Measurements from ENCODE around the gene DCTN5. TPM values are rescaled to one million over a fixed set of nuclear protein-coding genes. Genes with fewer than 3 reads are reported as not detected.

DCTN5 gene
- total and polyA plus RNA-seq, 2 experiments from 2014 or later = 41.9 to 47.6 TPM

DNA sequence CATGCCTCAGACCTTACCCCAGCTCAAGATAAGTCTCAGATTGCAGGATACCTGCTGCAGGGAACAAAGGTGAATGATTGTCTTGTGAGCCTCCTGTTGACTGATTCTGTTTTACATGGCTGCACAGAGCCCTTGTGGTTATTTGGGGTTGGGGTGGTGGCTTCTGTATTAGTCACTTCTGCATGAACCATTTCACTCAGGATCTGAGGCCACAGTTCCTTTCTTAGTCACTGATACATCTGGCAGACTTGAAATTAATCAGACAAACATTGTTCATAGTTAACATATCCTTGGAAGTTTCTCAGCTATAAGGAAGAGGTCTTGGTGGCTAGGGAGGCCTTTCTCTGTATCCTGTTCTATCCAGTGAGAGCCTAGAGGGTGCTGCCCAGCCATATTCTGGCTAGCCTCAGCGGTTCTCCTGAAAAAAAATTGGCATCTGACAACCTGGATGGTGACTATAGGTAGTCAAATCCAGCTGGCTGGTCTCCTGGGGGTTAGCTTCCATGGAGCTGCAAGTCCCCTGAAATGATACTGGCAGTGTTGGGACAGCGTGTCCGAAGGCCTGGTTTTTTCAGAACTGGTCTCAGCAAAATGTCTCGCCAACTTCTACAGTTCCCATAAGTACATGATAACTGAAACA is 29.0 kb downstream of the DCTN5 start:
- 73 to 74% methylated on average over 4 of the region's 4 CpGs for WGBS, 2 experiments (ENCODE audit: low coverage in 1 of 2, low lambda C conversion rate in 2 of 2, missing lambda C conversion rate in 2 of 2)

DNA sequence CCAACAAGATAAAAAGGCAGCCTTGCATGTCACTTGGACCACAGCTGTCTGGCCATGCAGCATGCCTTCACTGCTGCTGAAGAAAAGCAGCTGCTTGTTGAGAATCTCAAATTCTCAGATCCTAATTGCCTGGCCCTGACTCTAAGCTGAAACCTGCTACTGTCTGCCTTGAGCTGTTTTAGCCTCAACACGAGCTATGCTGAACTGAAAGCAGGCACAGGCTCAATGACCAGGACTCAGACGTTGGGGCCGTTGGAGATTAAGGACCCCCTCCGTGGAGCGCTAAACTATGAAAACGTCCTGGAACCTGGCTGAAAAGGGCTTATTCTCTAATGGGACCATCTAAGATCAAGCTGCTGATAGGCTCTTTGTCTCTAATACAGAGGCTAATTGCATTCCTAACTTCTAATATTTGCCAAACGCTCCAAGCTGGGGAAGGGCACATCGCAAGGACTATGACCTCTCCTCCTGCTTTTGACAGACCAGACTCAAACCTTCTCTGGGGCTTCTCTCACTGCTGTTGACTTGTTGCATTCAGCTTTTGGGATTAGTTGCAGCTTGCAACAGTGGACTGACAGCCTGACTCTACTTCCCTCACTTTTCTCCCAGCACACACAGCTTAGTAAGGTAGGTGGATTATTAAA is 32.8 kb downstream of the DCTN5 start:
- Histone ChIP-seq H3K27me3 (replicated peaks; ENCODE audit: insufficient read depth) (no peaks in the 10 kb centered on the region), H3K27ac (no peak overlapping the region), H3K4me3 (no peak overlapping the region), H3K9me3 (ENCODE audit: low read depth) (no peaks in the 10 kb centered on the region), H3K36me3 (ENCODE audit: low read depth) (peaks cover 7% of the 10 kb centered on the region; the same call in 1 of the 2 replicates), H3K79me2 (ENCODE audit: insufficient read depth) (peaks cover 15% of the 10 kb centered on the region), H3K9ac (no peak overlapping the region), H3F3A (ENCODE audit: insufficient read depth) (peaks cover 35% of the 10 kb centered on the region), H3K9me2 (ENCODE audit: insufficient read depth) (no peaks in the 10 kb centered on the region), H3K4me1 (ENCODE audit: insufficient read depth) (peaks cover 30% of the 10 kb centered on the region), H4K20me1 (ENCODE audit: insufficient read depth) (no peaks in the 10 kb centered on the region), H3K4me2 (ENCODE audit: unreplicated experiment) (no peak overlapping the region), H2AFZ (no peak overlapping the region)
- DNase-seq = no peak
- in situ Hi-C loops (cut with MboI) = no loop called here
- 90 to 91% methylated on average over 8 of the region's 8 CpGs for WGBS, 2 experiments (ENCODE audit: low coverage in 1 of 2, low lambda C conversion rate in 2 of 2, missing lambda C conversion rate in 2 of 2)
- TF ChIP-seq EZH2 (IDR thresholded peaks at IDR 0.05; ENCODE audit: insufficient read depth, poor library complexity, severe bottlenecking) (no peak), EZH2phosphoT487 (IDR thresholded peaks at IDR 0.05; ENCODE audit: insufficient read depth, low read depth) (no peak)

More for the DNA sequence above, 29.0 kb downstream of the DCTN5 start:
- Histone ChIP-seq H3K27ac (peak overlapping the region; percentile 78), H3K79me2 (ENCODE audit: insufficient read depth) (peaks cover 11% of the 10 kb centered on the region; the same call in 1 of the 2 replicates), H4K20me1 (ENCODE audit: insufficient read depth) (no peaks in the 10 kb centered on the region), H2AFZ (no peak overlapping the region), H3F3A (ENCODE audit: insufficient read depth) (peaks cover 39% of the 10 kb centered on the region), H3K9ac (peak overlapping the region; percentile 38; the same call in 1 of the 2 replicates), H3K9me2 (ENCODE audit: insufficient read depth) (no peaks in the 10 kb centered on the region), H3K4me3 (no peak overlapping the region), H3K27me3 (replicated peaks; ENCODE audit: insufficient read depth) (no peaks in the 10 kb centered on the region), H3K36me3 (ENCODE audit: low read depth) (peaks cover 30% of the 10 kb centered on the region; the same call in 1 of the 2 replicates), H3K4me1 (ENCODE audit: insufficient read depth) (peaks cover 16% of the 10 kb centered on the region), H3K9me3 (ENCODE audit: low read depth) (no peaks in the 10 kb centered on the region), H3K4me2 (ENCODE audit: unreplicated experiment) (peak overlapping the region; percentile 20)
- no peak for TF ChIP-seq EZH2phosphoT487 (IDR thresholded peaks at IDR 0.05; ENCODE audit: insufficient read depth, low read depth)
- TF ChIP-seq EZH2 (IDR thresholded peaks at IDR 0.05; ENCODE audit: insufficient read depth, poor library complexity, severe bottlenecking) = no peak
- DNase-seq = peak; percentile 93
- in situ Hi-C loops (cut with MboI) = no loop called here

DNA sequence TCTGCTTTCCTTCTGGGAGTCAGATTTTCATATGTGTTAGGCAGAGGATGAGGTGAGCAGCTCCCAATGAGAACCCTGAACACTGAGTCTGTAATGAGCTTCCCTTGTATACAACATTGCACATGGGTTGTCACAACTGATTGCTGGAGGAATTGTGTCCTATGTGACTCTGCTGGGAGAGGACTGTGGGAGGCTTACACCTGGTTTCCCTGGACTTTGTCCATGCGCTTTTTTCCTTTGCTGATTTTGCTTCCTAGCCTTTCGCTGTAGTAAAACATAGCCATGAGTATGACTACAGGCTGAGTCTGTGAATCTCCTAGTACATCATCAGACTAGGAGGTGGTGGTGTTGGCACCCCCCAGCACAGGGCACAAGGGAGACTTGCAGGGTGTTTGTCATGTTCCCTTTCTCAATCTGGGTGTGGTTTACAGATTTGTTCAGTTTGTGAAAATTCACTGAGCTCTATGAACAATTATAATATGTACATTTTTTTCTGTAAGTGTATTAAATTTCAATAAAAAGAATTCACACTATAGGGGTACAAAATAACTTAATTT is 35.7 kb downstream of the DCTN5 start:
- peaks cover 16% of the 10 kb centered on the region for H3F3A ChIP-seq (ENCODE audit: insufficient read depth)
- H3K27ac ChIP-seq = peak overlapping the region; percentile 39
- H3K4me1 ChIP-seq (ENCODE audit: insufficient read depth) = peaks cover 25% of the 10 kb centered on the region
- 0 out of 2 replicates have a peak overlapping the region, but pooled peaks have one; percentile 82 for H3K9ac ChIP-seq
- no peak overlapping the region for H3K4me3 ChIP-seq
- TF ChIP-seq EZH2 (IDR thresholded peaks at IDR 0.05; ENCODE audit: insufficient read depth, poor library complexity, severe bottlenecking) = no peak
- no peak for TF ChIP-seq EZH2phosphoT487 (IDR thresholded peaks at IDR 0.05; ENCODE audit: insufficient read depth, low read depth)
- no peaks in the 10 kb centered on the region for H4K20me1 ChIP-seq (ENCODE audit: insufficient read depth)
- no peak overlapping the region for H3K4me2 ChIP-seq (ENCODE audit: unreplicated experiment)
- peaks cover 4% of the 10 kb centered on the region; the same call in 1 of the 2 replicates for H3K36me3 ChIP-seq (ENCODE audit: low read depth)
- peak; percentile 75 for DNase-seq
- peaks cover 37% of the 10 kb centered on the region for H3K79me2 ChIP-seq (ENCODE audit: insufficient read depth)
- H3K9me2 ChIP-seq (ENCODE audit: insufficient read depth) = no peaks in the 10 kb centered on the region
- 62 to 69% methylated on average over 2 of the region's 2 CpGs for WGBS, 2 experiments (ENCODE audit: low coverage in 1 of 2, low lambda C conversion rate in 2 of 2, missing lambda C conversion rate in 2 of 2)
- in situ Hi-C loops (cut with MboI) = loop anchor here (25.0 kb wide), 1 partner anchor 835 kb away; no protein-coding TSS in a partner anchor
- H2AFZ ChIP-seq = no peak overlapping the region
- H3K9me3 ChIP-seq (ENCODE audit: low read depth) = no peaks in the 10 kb centered on the region
- no peaks in the 10 kb centered on the region for H3K27me3 ChIP-seq (replicated peaks; ENCODE audit: insufficient read depth)

DNA sequence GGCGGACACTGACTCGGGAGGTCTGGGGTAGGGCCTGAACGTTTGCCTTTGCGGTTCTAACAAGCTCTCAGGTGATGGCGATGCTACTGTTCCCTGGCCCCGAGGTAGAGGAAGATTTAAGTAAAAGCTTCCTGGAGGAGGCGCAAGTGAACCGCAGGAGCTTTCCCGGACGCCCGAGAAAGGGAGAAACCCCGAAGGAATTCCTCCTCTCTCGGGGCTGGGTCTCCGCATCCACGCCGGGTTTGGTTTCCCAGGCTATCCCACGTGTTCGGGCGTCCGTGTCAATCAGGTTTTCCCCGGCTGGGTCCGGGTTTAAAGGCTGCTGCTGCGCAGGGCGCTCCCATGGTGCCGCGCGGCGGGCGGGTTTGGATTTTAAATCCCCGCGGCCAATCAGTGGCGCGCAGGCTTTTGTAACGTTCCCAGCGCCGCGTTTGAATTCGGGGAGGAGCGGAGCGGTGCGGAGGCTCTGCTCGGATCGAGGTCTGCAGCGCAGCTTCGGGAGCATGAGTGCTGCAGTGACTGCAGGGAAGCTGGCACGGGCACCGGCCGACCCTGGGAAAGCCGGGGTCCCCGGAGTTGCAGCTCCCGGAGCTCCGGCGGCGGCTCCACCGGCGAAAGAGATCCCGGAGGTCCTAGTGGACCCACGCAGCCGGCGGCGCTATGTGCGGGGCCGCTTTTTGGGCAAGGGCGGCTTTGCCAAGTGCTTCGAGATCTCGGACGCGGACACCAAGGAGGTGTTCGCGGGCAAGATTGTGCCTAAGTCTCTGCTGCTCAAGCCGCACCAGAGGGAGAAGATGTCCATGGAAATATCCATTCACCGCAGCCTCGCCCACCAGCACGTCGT is 37.4 kb downstream of the DCTN5 start, which contains the start of gene PLK1:
Gene PLK1 (plus strand): TSS at position 460 of the 844 bp plus-strand sequence. CDS start 44 bp downstream, at position 504.
- WGBS, 2 experiments (ENCODE audit: low coverage in 1 of 2, low lambda C conversion rate in 2 of 2, missing lambda C conversion rate in 2 of 2) = 1% methylated on average over 69 to 75 of the region's 75 CpGs
- H3K9ac ChIP-seq = peak within 1 kb of the TSS; percentile 82
- H3K4me1 ChIP-seq (ENCODE audit: insufficient read depth) = peaks cover 25% of the 10 kb centered on the region
- H3K27ac ChIP-seq = peak within 1 kb of the TSS; percentile 60
- no peaks in the 10 kb centered on the region; the same call in 1 of the 2 replicates for H3K36me3 ChIP-seq (ENCODE audit: low read depth)
- H3F3A ChIP-seq (ENCODE audit: insufficient read depth) = peaks cover 16% of the 10 kb centered on the region
- H2AFZ ChIP-seq = peak within 1 kb of the TSS; percentile 83
- in situ Hi-C loops (cut with MboI) = loop anchor here (25.0 kb wide), 1 partner anchor 834 kb away; no protein-coding TSS in a partner anchor
- peak within 1 kb of the TSS; percentile 78 for H3K4me3 ChIP-seq
- TF ChIP-seq EZH2 (IDR thresholded peaks at IDR 0.05; ENCODE audit: insufficient read depth, poor library complexity, severe bottlenecking) (no peak), EZH2phosphoT487 (IDR thresholded peaks at IDR 0.05; ENCODE audit: insufficient read depth, low read depth) (no peak)
- H3K9me3 ChIP-seq (ENCODE audit: low read depth) = no peaks in the 10 kb centered on the region
- H3K9me2 ChIP-seq (ENCODE audit: insufficient read depth) = no peaks in the 10 kb centered on the region
- H3K27me3 ChIP-seq (replicated peaks; ENCODE audit: insufficient read depth) = no peaks in the 10 kb centered on the region
- peak; percentile 97 for DNase-seq
- peak within 1 kb of the TSS; percentile 80 for H3K4me2 ChIP-seq (ENCODE audit: unreplicated experiment)
- peaks cover 47% of the 10 kb centered on the region for H3K79me2 ChIP-seq (ENCODE audit: insufficient read depth)
- no peaks in the 10 kb centered on the region for H4K20me1 ChIP-seq (ENCODE audit: insufficient read depth)
